ENCODE results near the gene NEDD4L.

The NEDD4L gene

GRCh38 chr18:58232668-58233067 lies 188.6 kb downstream of the NEDD4L start:
- DNase-seq (ENCODE audit: low spot score) = no peak
- ChIA-PET CTCF (interaction anchor here (0.5 to 0.6 kb wide), 2 partner anchors 32 to 326 kb away, joined by 3 to 4 read pairs; no protein-coding TSS in a partner anchor), POLR2A (ENCODE audit: low non-redundant PET) (no interaction called here)
- no peak for TF ChIP-seq CTCF (conservative IDR thresholded peaks at IDR 0.05; ENCODE audit: low read depth)
- H3K27ac ChIP-seq = no peak overlapping the region

- ChIA-PET POLR2A (ENCODE audit: low non-redundant PET) (no interaction called here), CTCF (no interaction called here)
- TF ChIP-seq CTCF (conservative IDR thresholded peaks at IDR 0.05; ENCODE audit: low read depth) = no peak
These were observed 190.3 kb downstream of the NEDD4L start for GRCh38 chr18:58234359-58234741.

GRCh38 chr18:58235001-58235436 lies 191.0 kb downstream of the NEDD4L start:
- ChIA-PET CTCF (no interaction called here), POLR2A (ENCODE audit: low non-redundant PET) (no interaction called here)
- H3K27ac ChIP-seq = no peak overlapping the region
- TF ChIP-seq CTCF (conservative IDR thresholded peaks at IDR 0.05; ENCODE audit: low read depth) = no peak
- no peak for DNase-seq (ENCODE audit: low spot score)

More at GRCh38 chr18:58234359-58234741, 190.3 kb downstream of the NEDD4L start:
- DNase-seq (ENCODE audit: low spot score) = no peak
- no peak overlapping the region for H3K27ac ChIP-seq

GRCh38 chr18:58239879-58240278 lies 195.9 kb downstream of the NEDD4L start:
- no peak for TF ChIP-seq CTCF (conservative IDR thresholded peaks at IDR 0.05; ENCODE audit: low read depth)
- ChIA-PET POLR2A (ENCODE audit: low non-redundant PET) (interaction anchor here (0.6 kb wide), 1 partner anchor 18 kb away, joined by 3 read pairs; no protein-coding TSS in a partner anchor), CTCF (interaction anchor here (0.6 kb wide), 1 partner anchor 506 kb away, joined by 5 read pairs; no protein-coding TSS in a partner anchor)
- DNase-seq (ENCODE audit: low spot score) = no peak
- no peak overlapping the region for H3K27ac ChIP-seq

- no peak overlapping the region for H3K27ac ChIP-seq
- ChIA-PET POLR2A (ENCODE audit: low non-redundant PET) (no interaction called here), CTCF (no interaction called here)
- TF ChIP-seq CTCF (conservative IDR thresholded peaks at IDR 0.05; ENCODE audit: low read depth) = no peak
- DNase-seq (ENCODE audit: low spot score) = no peak
These were observed 197.1 kb downstream of the NEDD4L start for GRCh38 chr18:58241026-58241679.

- no peak for DNase-seq (ENCODE audit: low spot score)
- ChIA-PET CTCF (no interaction called here), POLR2A (ENCODE audit: low non-redundant PET) (no interaction called here)
- no peak for TF ChIP-seq CTCF (conservative IDR thresholded peaks at IDR 0.05; ENCODE audit: low read depth)
- no peak overlapping the region for H3K27ac ChIP-seq
These were observed 197.9 kb downstream of the NEDD4L start for GRCh38 chr18:58241877-58242276.
